ENCODE measurements around the gene NME8.

Gene NME8

DNA sequence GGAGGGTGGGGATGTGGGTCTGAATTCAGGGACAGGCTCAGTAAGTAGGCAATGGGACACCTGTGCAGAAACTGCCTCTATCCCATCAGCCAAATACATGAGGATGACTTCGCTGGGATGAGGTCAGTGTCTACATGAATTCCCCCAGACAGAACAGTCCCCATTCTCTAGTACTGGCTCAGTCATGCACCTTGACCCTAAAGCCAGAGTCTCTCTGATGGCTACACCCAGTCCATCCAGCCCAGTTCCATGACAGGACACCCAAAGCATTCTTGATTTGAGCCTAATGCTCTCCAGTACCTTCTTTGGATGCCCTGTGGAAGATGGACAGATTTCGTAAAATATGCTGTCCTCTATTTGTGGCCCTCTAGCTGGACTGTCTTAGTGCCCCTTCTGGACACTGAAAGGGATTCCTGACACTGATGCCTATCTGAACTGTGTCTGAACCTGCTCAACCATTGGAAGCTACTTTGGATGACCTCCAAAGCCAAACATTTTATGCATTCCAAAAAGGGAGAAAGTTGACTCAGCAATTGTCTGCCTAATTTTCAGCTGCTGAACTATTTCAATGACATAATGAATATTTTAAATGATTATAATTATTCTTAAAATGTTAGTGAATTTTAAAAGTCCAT lies 53.6 kb downstream of the NME8 start:
- no peak for DNase-seq

DNA sequence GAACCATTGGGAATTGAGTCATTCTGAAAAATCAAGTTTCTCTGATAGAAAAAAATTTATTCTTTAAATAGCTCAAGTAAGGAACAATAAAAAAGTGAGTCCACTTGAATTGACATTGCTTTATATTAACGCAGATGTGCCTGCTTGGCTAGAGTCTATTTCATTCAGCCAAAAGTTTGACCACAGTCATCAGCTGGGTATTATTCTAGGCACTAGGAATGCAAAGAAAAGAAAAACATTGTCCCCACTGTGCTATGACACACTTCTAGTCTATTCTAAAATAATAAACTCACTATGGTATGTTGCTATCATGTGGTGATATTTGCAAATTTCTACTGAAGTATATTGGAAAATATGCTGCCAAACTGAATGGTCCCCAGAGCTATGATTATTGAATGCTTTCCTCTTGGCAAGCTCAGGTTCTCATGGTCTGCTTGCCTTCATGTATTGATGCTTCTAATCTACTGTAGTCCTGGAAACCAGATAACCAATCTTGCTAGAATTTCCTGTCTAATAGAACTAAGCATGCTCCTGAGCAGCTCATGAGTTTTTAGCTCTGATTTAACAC lies 59.9 kb downstream of the NME8 start:
- DNase-seq, result no peak

- DNase-seq, result no peak
These were observed 64.4 kb downstream of the NME8 start for GRCh38 chr7:37912756-37913155.

GRCh38 chr7:37915438-37915837 lies 67.0 kb downstream of the NME8 start:
- peak; percentile 18 to 41 for DNase-seq

DNA sequence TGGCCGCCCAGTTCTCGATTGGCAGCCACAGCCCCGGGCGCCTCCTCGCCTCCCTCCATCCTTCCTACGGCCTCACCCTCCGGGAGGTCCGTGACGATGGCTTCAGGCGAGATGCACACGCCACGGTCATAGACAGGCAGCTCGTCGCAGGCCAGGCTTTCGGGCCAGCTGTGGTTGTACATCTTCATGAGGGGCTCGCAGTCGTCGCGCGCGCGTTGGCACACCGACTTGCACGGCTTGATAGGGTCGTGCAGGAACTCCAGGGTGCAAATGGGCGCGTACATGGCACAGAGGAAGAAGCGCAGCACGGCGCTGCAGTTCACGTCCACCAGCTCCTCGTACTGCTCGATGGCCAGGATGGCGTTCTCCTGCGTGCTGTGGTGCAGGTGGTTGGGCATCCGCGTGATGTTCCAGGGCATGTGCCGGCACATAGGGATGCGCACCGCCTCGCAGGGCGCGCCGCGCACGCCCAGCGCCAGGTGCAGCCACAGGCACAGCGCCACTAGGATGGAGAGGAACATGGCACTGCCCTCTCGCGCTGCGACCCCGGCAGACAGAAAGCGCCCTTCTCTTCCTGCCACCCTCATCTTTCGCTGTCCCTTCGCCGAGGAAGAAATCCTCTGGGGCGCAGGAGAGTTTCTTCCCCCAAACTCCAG lies 67.7 kb downstream of the NME8 start:
- DNase-seq, result peak; percentile 30 to 61

DNA sequence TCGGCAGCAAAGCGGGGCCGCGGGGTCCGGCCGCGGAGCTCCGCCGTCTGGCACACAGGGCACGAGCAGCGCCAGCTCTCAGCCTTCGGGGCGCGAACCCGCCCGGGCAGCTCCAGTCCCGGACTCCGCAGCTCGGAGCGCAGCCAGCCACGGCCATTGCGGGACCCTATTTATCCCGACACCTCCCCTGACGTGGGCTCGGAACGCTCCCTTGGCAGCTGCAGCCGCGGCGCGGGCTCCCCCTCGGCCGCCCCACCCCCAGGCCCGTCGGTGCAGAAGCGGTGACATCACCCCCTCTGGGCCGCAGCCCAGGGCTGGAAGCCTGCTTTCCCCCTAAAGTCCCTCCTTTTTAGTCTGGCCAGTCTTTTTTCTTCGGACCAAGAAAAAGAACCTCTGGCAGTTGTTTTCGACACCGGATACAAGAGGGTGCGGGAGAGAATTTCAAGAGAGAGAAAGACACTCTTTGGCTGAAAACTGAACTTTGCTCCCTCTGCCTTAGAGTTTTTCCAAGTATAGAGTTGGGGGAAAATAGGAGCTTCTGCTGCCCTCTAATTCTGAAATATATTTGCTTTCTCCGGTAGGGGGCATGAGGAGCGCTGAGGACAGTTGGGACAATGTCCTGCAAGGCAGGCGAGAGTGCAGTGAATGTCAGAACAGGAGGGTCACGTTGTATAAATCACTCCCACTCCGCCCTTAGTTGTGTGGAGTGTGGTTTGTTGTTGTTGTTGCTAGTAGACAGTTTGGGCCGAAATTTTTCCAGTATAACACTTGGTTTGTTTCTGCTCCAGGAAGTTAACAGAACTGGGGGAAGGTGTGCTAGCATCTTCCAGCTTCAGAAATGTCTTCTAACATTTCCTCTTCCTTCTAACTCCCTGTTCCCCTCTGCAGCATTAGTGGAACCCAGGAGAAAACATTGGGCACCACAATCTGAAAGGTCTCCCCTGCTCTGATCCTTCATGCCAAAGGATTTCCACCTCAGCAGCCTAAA lies 68.6 kb downstream of the NME8 start, which contains the start of gene SFRP4:
TSS of gene SFRP4 (minus strand) at position 145 of the 988 bp plus-strand sequence. CDS start 280 bp downstream, outside the sequence.
- DNase-seq, result peak; percentile 58 to 65

DNA sequence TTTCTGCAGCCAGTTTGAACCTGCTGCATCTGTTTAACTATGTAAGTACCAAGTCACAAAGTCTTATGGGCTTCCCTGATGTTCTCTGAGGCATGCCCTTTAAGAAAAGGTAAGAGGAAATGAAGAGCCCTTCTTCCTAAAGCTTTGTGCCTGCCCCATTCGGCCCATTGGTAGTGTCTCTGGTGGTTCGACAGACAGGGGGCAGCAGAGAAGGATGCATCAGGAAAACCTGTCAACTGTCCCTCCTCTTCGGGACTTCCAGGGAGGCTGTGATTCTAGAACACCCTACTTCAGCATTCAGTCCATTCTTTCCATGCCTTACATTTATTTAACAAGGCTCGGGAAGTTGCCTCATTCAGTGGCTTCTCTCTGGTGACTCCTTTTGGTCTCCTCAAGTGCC lies 70.1 kb downstream of the NME8 start:
- no peak for DNase-seq

- peak; percentile 71 to 90 for DNase-seq
These were observed 72.0 kb downstream of the NME8 start, which contains the start of gene EPDR1 for GRCh38 chr7:37920305-37920848. Gene EPDR1 (plus strand): TSS chr7:37920640. CDS start chr7:37920940, 300 bp downstream.

GRCh38 chr7:37920849-37921805 lies 72.7 kb downstream of the NME8 start:
- DNase-seq, result peak; percentile 49 to 76

- no peak for DNase-seq
These were observed 73.5 kb downstream of the NME8 start for GRCh38 chr7:37921876-37922275.

DNA sequence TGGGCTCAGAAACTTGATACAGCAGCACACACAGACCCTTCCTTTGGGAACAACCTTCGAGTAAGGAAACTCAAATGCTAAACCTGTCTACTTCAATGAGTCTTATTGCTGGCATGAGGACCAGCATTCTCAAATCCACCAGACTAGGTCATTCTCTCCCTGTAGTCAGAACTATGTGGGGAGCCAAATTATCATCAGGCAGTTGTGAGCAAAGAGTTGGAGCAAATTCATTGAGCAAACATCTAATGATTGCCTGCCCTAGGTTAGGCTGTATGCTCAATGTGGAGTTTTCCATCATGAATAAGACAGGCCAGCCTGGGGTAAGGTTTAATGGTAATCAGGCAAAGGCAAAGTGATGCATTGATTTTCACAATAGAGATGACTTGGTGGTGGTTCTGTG lies 75.6 kb downstream of the NME8 start:
- no peak for DNase-seq

GRCh38 chr7:37924491-37925041 lies 76.2 kb downstream of the NME8 start:
- no peak for DNase-seq

DNA sequence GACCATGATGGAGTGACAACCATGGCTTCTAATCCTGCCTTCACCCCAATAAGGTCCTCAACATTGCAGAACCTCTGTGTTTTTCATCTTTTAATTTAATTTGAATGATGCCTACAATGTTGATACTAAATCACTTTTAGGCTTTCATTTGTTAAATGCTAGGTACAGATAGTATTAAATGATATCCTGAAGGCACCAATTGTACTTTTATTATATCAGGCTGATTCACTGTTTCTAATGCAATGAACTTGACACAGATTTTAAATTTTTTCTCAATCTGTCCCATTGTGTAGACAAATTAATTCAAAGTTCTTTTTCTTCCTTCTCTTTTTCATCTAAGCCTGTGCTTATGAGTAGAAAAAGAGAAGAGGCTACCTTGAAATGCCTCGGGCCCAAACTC lies 77.2 kb downstream of the NME8 start:
- DNase-seq, result no peak

DNA sequence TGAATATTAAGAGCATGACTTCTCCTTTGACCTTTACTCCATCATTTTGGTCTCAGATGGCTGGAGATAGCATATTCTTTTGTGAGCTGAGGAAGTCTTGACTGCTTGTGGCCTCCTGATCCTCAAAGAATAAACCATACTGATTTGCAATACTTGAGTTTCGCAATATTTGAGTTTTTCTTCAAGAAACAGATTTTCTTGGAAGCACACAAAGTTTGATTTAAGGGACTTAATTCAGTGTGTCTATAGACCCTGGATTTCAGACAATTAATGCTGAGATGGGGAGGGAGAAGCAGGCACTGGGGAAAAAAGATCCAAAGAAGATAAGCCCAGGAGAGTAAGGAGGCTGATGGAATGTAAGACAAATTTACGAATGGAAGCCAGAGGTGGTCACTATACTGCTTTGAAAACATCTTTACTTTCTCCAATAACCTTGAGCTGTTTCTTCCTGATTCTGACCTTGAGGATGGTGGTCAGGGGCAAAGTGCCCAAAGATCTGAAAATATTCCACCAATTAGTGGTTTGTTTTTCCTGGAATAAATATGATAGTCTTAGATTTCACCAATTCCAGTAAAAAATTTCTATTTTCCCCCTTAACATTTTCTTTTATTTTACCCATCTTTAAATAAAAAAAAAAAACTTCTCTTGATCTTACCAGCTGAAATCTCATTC lies 79.5 kb downstream of the NME8 start:
- no peak for DNase-seq

DNA sequence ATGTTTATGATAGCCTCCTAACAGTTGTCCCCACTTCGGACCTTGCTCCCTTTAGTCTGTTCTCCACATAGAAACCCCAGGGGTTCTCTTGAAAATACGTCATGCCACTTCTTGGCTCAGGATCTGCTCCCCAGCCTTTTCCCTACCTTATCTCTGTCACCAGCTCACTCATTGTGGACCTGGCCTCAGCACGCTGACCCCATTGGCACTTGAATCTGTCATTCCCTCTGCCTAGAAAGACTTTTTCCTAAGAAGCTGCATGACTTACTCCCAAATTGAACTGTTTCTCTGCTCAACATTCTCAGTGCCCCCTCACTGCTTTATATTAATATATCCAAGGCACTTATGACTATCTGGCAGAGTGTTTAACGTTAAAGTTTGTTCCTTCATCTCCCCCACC lies 80.5 kb downstream of the NME8 start:
- no peak for DNase-seq

- DNase-seq, result no peak
These were observed 82.0 kb downstream of the NME8 start for GRCh38 chr7:37930226-37930948.

GRCh38 chr7:37932543-37932942 lies 84.1 kb downstream of the NME8 start:
- no peak for DNase-seq

GRCh38 chr7:37933018-37933566 lies 84.7 kb downstream of the NME8 start:
- no peak for DNase-seq

DNA sequence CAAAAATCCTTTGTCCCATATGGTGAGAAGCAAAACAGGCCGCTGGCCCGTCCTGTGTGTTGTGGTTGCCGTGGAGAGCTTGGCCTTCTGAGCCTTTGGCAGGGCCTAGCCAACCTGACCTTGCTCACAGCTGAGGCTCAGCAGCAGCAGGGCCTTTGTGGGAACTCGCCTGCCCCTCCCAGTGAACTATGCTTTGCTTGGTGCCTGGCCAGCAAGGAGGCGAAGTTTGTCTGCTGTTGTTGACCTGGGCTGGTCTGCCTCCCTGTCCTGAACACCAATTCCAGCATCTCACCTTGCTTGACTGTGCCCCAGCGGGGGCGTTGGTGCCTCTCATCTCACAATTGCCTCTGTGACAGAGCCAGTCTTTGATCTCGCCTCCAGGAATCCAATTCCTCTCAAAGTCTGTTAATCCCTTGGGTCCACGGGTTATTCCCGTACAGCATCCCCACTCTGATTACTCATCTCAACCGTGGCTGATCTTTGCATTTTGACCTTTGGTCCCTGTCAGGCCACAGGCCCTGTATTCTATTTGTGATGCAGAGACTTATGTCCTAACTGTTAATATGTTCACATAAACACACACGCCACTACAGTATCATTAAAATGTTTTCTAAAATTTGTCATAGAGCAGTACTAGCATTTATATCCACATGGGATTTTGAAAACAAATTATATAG lies 94.7 kb downstream of the NME8 start:
- no peak for DNase-seq

All from NCI-H2081 (cell line).